Keratinocyte (primary cell): ENCODE measurements around the gene CDC42. TPM values are rescaled to one million over a fixed set of nuclear protein-coding genes. Genes with fewer than 3 reads are reported as not detected.

Source experiments
- DNase-seq: peaks from one replicate; pipeline ENCODE4 v3.0.0-alpha.2; 2011; ENCODE audit warnings: low read depth, missing footprints, low spot score
- FAIRE-seq: peaks from 2 replicates; lab custom pipeline; 2011; peaks lifted over from hg19 to GRCh38; lab: Jason Lieb, UNC
- H2AFZ ChIP-seq: 2 replicates; pipeline ENCODE4 v1.6.0; 2012; ENCODE audit warnings: low read length, control low read depth, inconsistent platforms; ENCODE audit not compliant: control insufficient read depth
- H3K27ac ChIP-seq: 2 replicates; pipeline ENCODE4 v1.5.1; 2011; ENCODE audit warnings: low read length; ENCODE audit not compliant: control insufficient read depth, insufficient read depth
- H3K27me3 ChIP-seq: 3 replicates; pipeline ENCODE4 v1.6.0; 2011; ENCODE audit warnings: low read length; ENCODE audit not compliant: control insufficient read depth, insufficient read depth; ENCODE audit errors: extremely low read depth
- H3K36me3 ChIP-seq, 2 experiments: 2 replicates in 1 of 2; 3 replicates in 1 of 2; pipeline ENCODE4 v1.5.1; 2011; ENCODE audit warnings: low read length in 2 of 2, mild to moderate bottlenecking in 1 of 2; ENCODE audit not compliant: control insufficient read depth in 2 of 2, insufficient read depth in 2 of 2; ENCODE audit errors: extremely low read depth in 1 of 2
- H3K4me1 ChIP-seq: 3 replicates; pipeline ENCODE4 v1.5.1; 2011; ENCODE audit warnings: low read length; ENCODE audit not compliant: control insufficient read depth, insufficient read depth; ENCODE audit errors: extremely low read depth
- H3K4me2 ChIP-seq: 3 replicates; pipeline ENCODE4 v1.6.0; 2011; ENCODE audit warnings: low read depth, low read length; ENCODE audit not compliant: control insufficient read depth, insufficient read depth; ENCODE audit errors: extremely low read depth
- H3K4me3 ChIP-seq, 3 experiments: fragments of 200-600 bp in 1 of 3; sonication (generic) in 1 of 3; 2 replicates in 2 of 3; 3 replicates in 1 of 3; pipeline ENCODE4 v1.5.1; 2011 to 2016; ENCODE audit warnings: low read length in 3 of 3, mild to moderate bottlenecking in 3 of 3, control low read depth in 2 of 3, inconsistent platforms in 1 of 3, low read depth in 1 of 3, mixed read lengths in 1 of 3, mixed run types in 1 of 3, moderate library complexity in 1 of 3; ENCODE audit not compliant: control insufficient read depth in 2 of 3, insufficient read depth in 2 of 3; ENCODE audit errors: extremely low read depth in 1 of 3
- H3K79me2 ChIP-seq: 2 replicates; pipeline ENCODE4 v1.6.0; 2012; ENCODE audit warnings: low read length; ENCODE audit not compliant: control insufficient read depth, insufficient read depth
- H3K9ac ChIP-seq: 3 replicates; pipeline ENCODE4 v1.6.0; 2011; ENCODE audit warnings: low read length; ENCODE audit not compliant: control insufficient read depth, insufficient read depth; ENCODE audit errors: extremely low read depth
- H3K9me1 ChIP-seq: 3 replicates; pipeline ENCODE4 v1.6.0; 2011; ENCODE audit warnings: low read length; ENCODE audit not compliant: control insufficient read depth, insufficient read depth; ENCODE audit errors: extremely low read depth
- H3K9me3 ChIP-seq: 2 replicates; pipeline ENCODE4 v1.5.1; 2012; ENCODE audit warnings: low read depth, low read length; ENCODE audit not compliant: control insufficient read depth
- H4K20me1 ChIP-seq: 3 replicates; pipeline ENCODE4 v1.6.0; 2011; ENCODE audit warnings: low read length; ENCODE audit not compliant: control insufficient read depth, insufficient read depth; ENCODE audit errors: extremely low read depth
- EZH2 ChIP-seq: IDR thresholded peaks from one replicate; pipeline ENCODE4 v1.6.1; 2012; ENCODE audit warnings: inconsistent platforms, mild to moderate bottlenecking, low read length, moderate library complexity
- dilution Hi-C: fragments of 300-500 bp; cut with MboI; formaldehyde crosslinking; loops from one replicate; pipeline ENCODE4 v1.7.0; 2020; ENCODE audit warnings: low sequenced_read_pairs; ENCODE audit not compliant: extremely low pct_ligation_motif_present
- polyA plus RNA-seq, 5 experiments: library from polyadenylated mRNA; depleted of rRNA in 3 of 5; stranded (reverse) in 3 of 5; stranded (forward) in 1 of 5; unstranded in 1 of 5; fragments of >200 nt; gene quantifications; 1 replicate in 1 of 5; 2 replicates in 3 of 5; 3 replicates in 1 of 5; pipeline versions ENCODE4 v1.2.1 to v1.2.3, GENCODE V29; 2011 to 2012; ENCODE audit warnings: missing spikeins in 2 of 5, low read depth in 1 of 5, low replicate concordance in 1 of 5
- TF ChIP-seq, protein P1 (sequence below), 3 experiments: IDR thresholded peaks in 1 of 3; conservative IDR thresholded peaks in 1 of 3; optimal IDR thresholded peaks in 1 of 3; 2 replicates in 2 of 3; 3 replicates in 1 of 3; pipeline versions ENCODE3 to v1.5.1; 2011; ENCODE audit warnings: low read length in 3 of 3, mild to moderate bottlenecking in 3 of 3, moderate library complexity in 2 of 3, control low read depth in 1 of 3, inconsistent platforms in 1 of 3; ENCODE audit not compliant: insufficient read depth in 2 of 3; ENCODE audit errors: extremely low read depth in 1 of 3

The CDC42 gene
- polyA plus RNA-seq, 1 donor (not counting 4 experiments of a cell fraction or from before 2014, with no cell fraction given): 499 TPM

DNA sequence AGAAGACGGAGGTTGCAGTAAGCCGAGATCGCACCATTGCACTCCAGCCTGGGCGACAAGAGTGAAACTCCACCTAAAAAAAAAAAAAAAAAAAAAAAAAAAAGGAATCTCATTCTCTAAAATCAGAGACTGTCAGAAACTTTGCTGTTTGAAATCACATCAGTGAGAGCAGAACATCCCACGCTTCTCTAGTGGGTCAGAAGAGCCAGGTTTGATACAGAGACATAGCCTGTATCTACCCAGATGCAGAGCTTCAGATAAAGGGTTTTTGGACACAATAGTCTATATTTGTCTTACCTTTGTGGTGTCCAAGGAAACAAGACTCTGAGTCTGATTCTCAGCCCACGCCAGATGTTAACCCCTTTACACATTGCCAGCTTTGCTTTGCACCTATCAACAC lies 31.4 kb upstream of the CDC42 start:
- TF ChIP-seq, protein P1, sequence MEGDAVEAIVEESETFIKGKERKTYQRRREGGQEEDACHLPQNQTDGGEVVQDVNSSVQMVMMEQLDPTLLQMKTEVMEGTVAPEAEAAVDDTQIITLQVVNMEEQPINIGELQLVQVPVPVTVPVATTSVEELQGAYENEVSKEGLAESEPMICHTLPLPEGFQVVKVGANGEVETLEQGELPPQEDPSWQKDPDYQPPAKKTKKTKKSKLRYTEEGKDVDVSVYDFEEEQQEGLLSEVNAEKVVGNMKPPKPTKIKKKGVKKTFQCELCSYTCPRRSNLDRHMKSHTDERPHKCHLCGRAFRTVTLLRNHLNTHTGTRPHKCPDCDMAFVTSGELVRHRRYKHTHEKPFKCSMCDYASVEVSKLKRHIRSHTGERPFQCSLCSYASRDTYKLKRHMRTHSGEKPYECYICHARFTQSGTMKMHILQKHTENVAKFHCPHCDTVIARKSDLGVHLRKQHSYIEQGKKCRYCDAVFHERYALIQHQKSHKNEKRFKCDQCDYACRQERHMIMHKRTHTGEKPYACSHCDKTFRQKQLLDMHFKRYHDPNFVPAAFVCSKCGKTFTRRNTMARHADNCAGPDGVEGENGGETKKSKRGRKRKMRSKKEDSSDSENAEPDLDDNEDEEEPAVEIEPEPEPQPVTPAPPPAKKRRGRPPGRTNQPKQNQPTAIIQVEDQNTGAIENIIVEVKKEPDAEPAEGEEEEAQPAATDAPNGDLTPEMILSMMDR (optimal IDR thresholded peaks at IDR 0.05 in 1 of 3, IDR thresholded peaks at IDR 0.05 in 1 of 3, conservative IDR thresholded peaks at IDR 0.05 in 1 of 3; ENCODE audit: extremely low read depth in 1 of 3, insufficient read depth in 2 of 3, low read length in 3 of 3): no peak
- no peak for TF ChIP-seq EZH2
- H3K36me3 ChIP-seq: no peaks in the 10 kb centered on the region
- no peak overlapping the region for H2AFZ ChIP-seq
- no peaks in the 10 kb centered on the region for H3K27me3 ChIP-seq
- DNase-seq (no peak), FAIRE-seq (no peak)
- H3K4me3 ChIP-seq: no peak overlapping the region
- no peaks in the 10 kb centered on the region for H4K20me1 ChIP-seq
- no peak overlapping the region for H3K9ac ChIP-seq
- no peak overlapping the region for H3K4me2 ChIP-seq
- H3K27ac ChIP-seq: no peak overlapping the region
- H3K9me1 ChIP-seq: peaks cover 2% of the 10 kb centered on the region
- H3K79me2 ChIP-seq: no peaks in the 10 kb centered on the region
- no peaks in the 10 kb centered on the region for H3K9me3 ChIP-seq
- peaks cover 18% of the 10 kb centered on the region for H3K4me1 ChIP-seq
- dilution Hi-C loops: no loop called here

DNA sequence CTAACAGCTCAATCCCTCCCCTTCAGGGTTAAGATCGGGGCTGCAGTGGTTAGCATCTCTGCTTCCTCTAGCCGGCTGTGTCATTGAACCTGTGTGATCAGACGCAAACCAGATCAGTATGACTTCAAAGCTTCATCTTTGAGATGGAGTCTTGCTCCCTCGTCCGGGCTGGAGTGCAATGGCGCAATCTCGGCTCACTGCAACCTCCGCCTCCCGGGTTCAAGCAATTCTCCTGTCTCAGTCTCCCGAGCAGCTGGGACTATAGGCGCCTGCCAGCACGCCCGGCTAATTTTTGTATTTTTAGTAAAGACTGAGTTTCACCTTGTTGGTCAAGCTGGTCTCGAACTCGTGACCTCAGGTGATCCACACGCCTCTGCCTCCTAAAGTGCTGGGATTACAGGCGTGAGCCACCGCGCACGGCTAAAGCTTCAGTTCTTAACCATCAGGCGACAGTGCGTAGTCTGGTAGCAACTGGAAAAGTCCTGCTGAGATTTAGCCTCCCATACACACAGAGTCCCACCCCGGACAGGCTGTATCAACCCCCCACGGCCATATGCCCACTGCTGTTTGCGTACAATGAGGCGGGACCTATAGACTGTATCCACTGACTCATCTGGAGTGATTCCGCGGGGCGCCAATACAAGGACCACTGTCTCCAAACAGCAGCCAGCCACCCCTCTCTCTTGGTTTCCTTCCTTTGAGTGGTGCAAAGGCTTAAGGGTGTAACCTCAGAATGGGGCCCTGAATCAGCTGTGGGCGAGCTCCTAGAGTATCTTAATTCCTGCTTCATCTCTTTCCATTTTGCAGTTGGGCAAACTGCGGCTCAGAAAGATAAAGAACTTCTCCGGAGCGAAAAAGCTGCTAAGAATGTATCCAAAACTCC lies 27.8 kb upstream of the CDC42 start:
- TF ChIP-seq EZH2: no peak
- TF ChIP-seq, protein P1 (optimal IDR thresholded peaks at IDR 0.05 in 1 of 3, IDR thresholded peaks at IDR 0.05 in 1 of 3, conservative IDR thresholded peaks at IDR 0.05 in 1 of 3; ENCODE audit: extremely low read depth in 1 of 3, insufficient read depth in 2 of 3, low read length in 3 of 3): peak in 2 of 3 experiments; percentile 7 to 23
- Histone ChIP-seq H3K4me1 (peaks cover 11% of the 10 kb centered on the region), H3K27me3 (no peaks in the 10 kb centered on the region), H3K27ac (peak overlapping the region; percentile 99), H4K20me1 (no peaks in the 10 kb centered on the region), H3K36me3 (no peaks in the 10 kb centered on the region), H3K79me2 (peaks cover 2% of the 10 kb centered on the region), H3K9me1 (no peaks in the 10 kb centered on the region), H2AFZ (peak overlapping the region; percentile 97), H3K4me3 (peak overlapping the region; percentile 64 to 97 (median 97)), H3K9ac (peak overlapping the region; percentile 100), H3K9me3 (no peaks in the 10 kb centered on the region), H3K4me2 (peak overlapping the region; percentile 82)
- FAIRE-seq (no peak), DNase-seq (no peak)
- dilution Hi-C loops: no loop called here
